Psoas muscle (tissue), 8 donors: ENCODE measurements around the gene SRPRB. TPM values are rescaled to one million over a fixed set of nuclear protein-coding genes. Genes with fewer than 3 reads are reported as not detected.

Source experiments
- ATAC-seq, 4 donors: fragments of 200-7000 bp; cut with Tn5 transposase; one replicate each; pipeline ENCODE4 v1.9.1; 2020; ENCODE audit warnings: moderate library complexity in 3 of 4, mild to moderate bottlenecking in 2 of 4
- DNase-seq, 2 donors: peaks; one replicate each; pipeline ENCODE4 v3.0.0-alpha.2; 2020
- H3K27ac ChIP-seq: fragments of 200-600 bp; one replicate; pipeline ENCODE4 v1.8.0; 2022
- H3K27me3 ChIP-seq, 3 donors: fragments of 200-600 bp in 1 of 3; one replicate each; pipeline versions ENCODE4 v1.6.1 to v1.8.0; 2013 to 2022; ENCODE audit warnings: low read length in 2 of 3, mild to moderate bottlenecking in 2 of 3, moderate library complexity in 1 of 3; ENCODE audit not compliant: insufficient read depth in 3 of 3
- H3K36me3 ChIP-seq, 2 donors: fragments of 200-600 bp in 1 of 2; one replicate each; pipeline versions ENCODE4 v1.6.1 to v1.8.0; 2013 to 2022; ENCODE audit warnings: low read depth in 1 of 2, mild to moderate bottlenecking in 1 of 2, moderate library complexity in 1 of 2; ENCODE audit not compliant: insufficient read depth in 1 of 2
- H3K4me1 ChIP-seq: fragments of 200-600 bp; one replicate; pipeline ENCODE4 v1.8.0; 2022
- H3K4me3 ChIP-seq: fragments of 200-600 bp; one replicate; pipeline ENCODE4 v1.8.0; 2022; ENCODE audit warnings: mild to moderate bottlenecking
- H3K9me3 ChIP-seq: fragments of 200-600 bp; one replicate; pipeline ENCODE4 v1.8.0; 2022
- WGBS, 3 donors: extraction: QIAGEN DNeasy Blood & Tissue Kit; methylation state at CpG; one replicate each; pipeline versions ENCODE4 v1.1.6 to v1.1.7; 2013; 5-methylcytosine and 5-hydroxymethylcytosine counted together
- intact Hi-C, 2 donors: fragments of 100-400 bp; cut with DNase I; formaldehyde crosslinking; loops; one replicate each; pipeline versions ENCODE4 v1.11.0 to v1.14.2; 2022
- polyA plus RNA-seq, 3 donors: library from polyadenylated mRNA; stranded (reverse); fragments of 200-250 nt; gene quantifications; one replicate each; pipeline ENCODE4 v1.2.3, GENCODE V29; 2013
- total RNA-seq, 4 donors: library from RNA; stranded (reverse); fragmentation: NEBNext Ultra II Directional in 2 of 4; extraction: Animal tissue kit (Norgen Biotek cat#: 25700) in 2 of 4; gene quantifications; one replicate each; pipeline versions ENCODE4 v1.2.1 to v1.2.4, GENCODE V29; 2021 to 2023
- TF ChIP-seq, protein P1 (sequence below): fragments of 200-600 bp; IDR thresholded peaks from one replicate; pipeline ENCODE4 v1.8.0; 2022; ENCODE audit warnings: antibody characterized with exemption
- donor health status: healthy with polysubstance abuse.
- donor health status: DM: no; HTN: no; CAD: no; lungs with moderate emphysema.
- donor health status: Bipolar disorder and iron deficiency.
- donor health status: healthy.
- donor health status: DM: yes; HTN: yes; CAD: no.
- donor health status: DM: no; HTN: no; CAD: no.
- donor health status: DM: no; HTN: no; CAD: no.
- donor health status: DM: yes; HTN: yes; CAD: no.

SRPRB gene
- total and polyA plus RNA-seq, 7 donors: 28.0 to 70.4 (median 45.0) TPM

- Histone ChIP-seq H3K4me3 (no peak overlapping the region), H3K36me3 (no peaks in the 10 kb centered on the region), H3K9me3 (no peaks in the 10 kb centered on the region), H3K27ac (no peak overlapping the region), H3K4me1 (no peaks in the 10 kb centered on the region), H3K27me3 (no peaks in the 10 kb centered on the region)
- TF ChIP-seq, protein P1, sequence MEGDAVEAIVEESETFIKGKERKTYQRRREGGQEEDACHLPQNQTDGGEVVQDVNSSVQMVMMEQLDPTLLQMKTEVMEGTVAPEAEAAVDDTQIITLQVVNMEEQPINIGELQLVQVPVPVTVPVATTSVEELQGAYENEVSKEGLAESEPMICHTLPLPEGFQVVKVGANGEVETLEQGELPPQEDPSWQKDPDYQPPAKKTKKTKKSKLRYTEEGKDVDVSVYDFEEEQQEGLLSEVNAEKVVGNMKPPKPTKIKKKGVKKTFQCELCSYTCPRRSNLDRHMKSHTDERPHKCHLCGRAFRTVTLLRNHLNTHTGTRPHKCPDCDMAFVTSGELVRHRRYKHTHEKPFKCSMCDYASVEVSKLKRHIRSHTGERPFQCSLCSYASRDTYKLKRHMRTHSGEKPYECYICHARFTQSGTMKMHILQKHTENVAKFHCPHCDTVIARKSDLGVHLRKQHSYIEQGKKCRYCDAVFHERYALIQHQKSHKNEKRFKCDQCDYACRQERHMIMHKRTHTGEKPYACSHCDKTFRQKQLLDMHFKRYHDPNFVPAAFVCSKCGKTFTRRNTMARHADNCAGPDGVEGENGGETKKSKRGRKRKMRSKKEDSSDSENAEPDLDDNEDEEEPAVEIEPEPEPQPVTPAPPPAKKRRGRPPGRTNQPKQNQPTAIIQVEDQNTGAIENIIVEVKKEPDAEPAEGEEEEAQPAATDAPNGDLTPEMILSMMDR: no peak
- 88 to 92% (median 91%) methylated on average over 22 of the region's 22 CpGs for WGBS, 3 donors
- intact Hi-C loops: no loop called here
- DNase-seq (no peak), ATAC-seq (no peak)
These were observed 32.1 kb downstream of the SRPRB start for GRCh38 chr3:133837487-133838295.

GRCh38 chr3:133838296-133838789, 32.7 kb downstream of the SRPRB start:
- TF ChIP-seq, protein P1: no peak
- Histone ChIP-seq H3K9me3 (no peaks in the 10 kb centered on the region), H3K4me1 (no peaks in the 10 kb centered on the region), H3K27ac (no peak overlapping the region), H3K4me3 (no peak overlapping the region), H3K36me3 (no peaks in the 10 kb centered on the region), H3K27me3 (no peaks in the 10 kb centered on the region)
- ATAC-seq (no peak), DNase-seq (no peak)
- intact Hi-C loops: no loop called here
- 88 to 96% (median 96%) methylated on average over 4 of the region's 4 CpGs for WGBS, 3 donors

- 91 to 95% (median 94%) methylated on average over 12 of the region's 12 CpGs for WGBS, 3 donors
- intact Hi-C loops: no loop called here
- TF ChIP-seq, protein P1: no peak
- no peak for DNase-seq
- H3K9me3 ChIP-seq: no peaks in the 10 kb centered on the region
- no peak for ATAC-seq
- H3K4me3 ChIP-seq: no peak overlapping the region
- no peaks in the 10 kb centered on the region for H3K4me1 ChIP-seq
- H3K27me3 ChIP-seq: no peaks in the 10 kb centered on the region
- no peak overlapping the region for H3K27ac ChIP-seq
- no peaks in the 10 kb centered on the region for H3K36me3 ChIP-seq
These were observed 33.5 kb downstream of the SRPRB start for GRCh38 chr3:133838916-133839800.

DNA sequence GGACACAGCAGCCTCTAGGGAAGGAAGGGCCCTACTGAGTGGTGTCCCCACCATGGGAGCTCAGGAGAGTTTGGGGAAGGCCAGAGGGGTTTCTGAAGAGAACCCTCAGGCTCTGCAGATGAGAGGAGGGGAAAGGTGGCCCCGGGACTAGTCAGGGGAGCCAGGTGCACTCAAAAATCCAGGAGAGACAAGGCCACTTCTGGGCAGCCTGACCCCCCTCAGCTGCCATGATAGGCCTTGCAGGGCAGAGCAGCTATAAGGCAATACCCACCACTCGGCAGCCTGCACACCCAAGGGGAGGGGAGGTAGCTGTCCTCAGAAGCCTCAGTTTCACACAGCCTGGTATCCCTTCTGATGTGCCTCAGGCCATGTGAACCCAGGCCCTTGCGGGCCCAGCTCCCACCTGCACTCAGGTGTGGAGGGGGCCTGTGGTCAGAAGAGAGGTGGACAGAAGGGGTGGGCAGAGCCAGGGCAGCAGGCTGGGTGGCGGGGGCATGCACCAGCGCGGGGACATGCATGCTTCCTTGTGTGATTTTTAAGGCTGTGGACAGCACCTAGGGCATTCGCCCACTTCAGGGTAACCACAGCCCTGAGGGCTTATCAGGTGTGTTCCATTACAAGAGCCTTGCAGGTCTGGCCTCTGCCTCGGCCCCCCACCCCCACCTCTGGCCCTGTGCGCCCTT, 34.6 kb downstream of the SRPRB start:
- no peaks in the 10 kb centered on the region for H3K36me3 ChIP-seq
- 94 to 97% (median 97%) methylated on average over 9 of the region's 9 CpGs for WGBS, 3 donors
- H3K9me3 ChIP-seq: no peaks in the 10 kb centered on the region
- no peaks in the 10 kb centered on the region for H3K27me3 ChIP-seq
- ATAC-seq (no peak), DNase-seq (no peak)
- H3K27ac ChIP-seq: no peak overlapping the region
- H3K4me3 ChIP-seq: no peak overlapping the region
- intact Hi-C loops: no loop called here
- TF ChIP-seq, protein P1: no peak
- H3K4me1 ChIP-seq: no peaks in the 10 kb centered on the region
